PC-3 (cell line): ENCODE results near the gene RASL10A. TPM values are rescaled to one million over a fixed set of nuclear protein-coding genes. Genes with fewer than 3 reads are reported as not detected.

Source experiments
- ATAC-seq: fragments of 200-7000 bp; cut with Tn5 transposase; 2 replicates; pipeline ENCODE4 v1.9.1; 2020; ENCODE audit warnings: mild to moderate bottlenecking, moderate library complexity
- BruUV-seq: library from RNA; stranded (reverse); fragments of 400-500 nt; replicated peaks from 2 replicates; lab custom pipeline; 2021; lab: Mats Ljungman, UMichigan
- CTCF ChIA-PET: fragments of 300-600 bp; sonication (Branson Sonifier 250); formaldehyde crosslinking; loops from one replicate; lab custom pipeline; 2022; ENCODE audit warnings: antibody characterized with exemption; lab: Charles Lee
- POLR2A ChIA-PET: fragments of 300-600 bp; sonication (Branson Sonifier 250); formaldehyde crosslinking; loops from one replicate; lab custom pipeline; 2022; ENCODE audit warnings: antibody characterized with exemption; ENCODE audit not compliant: unreplicated experiment; lab: Charles Lee
- DNase-seq: peaks from one replicate; pipeline ENCODE4 v3.0.0-alpha.2; 2015
- H2AFZ ChIP-seq: fragments of 300-600 bp; sonication (generic); 2 replicates; pipeline ENCODE4 v1.6.0; 2016; ENCODE audit warnings: antibody characterized with exemption, low read length
- H3F3A ChIP-seq: fragments of 300-600 bp; sonication (generic); one replicate; pipeline ENCODE4 v1.6.0; 2017; ENCODE audit warnings: antibody characterized with exemption, low read length, control low read depth, mild to moderate bottlenecking; ENCODE audit not compliant: unreplicated experiment
- H3K27ac ChIP-seq: fragments of 300-600 bp; sonication (generic); 2 replicates; pipeline ENCODE4 v1.5.1; 2016; ENCODE audit warnings: mild to moderate bottlenecking, low read length
- H3K27me3 ChIP-seq: fragments of 300-600 bp; sonication (generic); 2 replicates; pipeline ENCODE4 v1.6.1; 2016; ENCODE audit warnings: low read length, mixed read lengths
- H3K36me3 ChIP-seq: fragments of 300-600 bp; sonication (generic); 2 replicates; pipeline ENCODE4 v1.6.1; 2016; ENCODE audit warnings: low read depth, mixed run types, low read length, mixed read lengths
- H3K4me1 ChIP-seq: fragments of 300-600 bp; sonication (generic); 2 replicates; pipeline ENCODE4 v1.5.1; 2016; ENCODE audit warnings: low read length; ENCODE audit not compliant: insufficient read depth
- H3K4me2 ChIP-seq: fragments of 300-600 bp; sonication (generic); 2 replicates; pipeline ENCODE4 v1.6.0; 2016; ENCODE audit warnings: low read length
- H3K4me3 ChIP-seq: fragments of 300-600 bp; sonication (generic); 2 replicates; pipeline ENCODE4 v1.5.1; 2016; ENCODE audit warnings: mild to moderate bottlenecking, low read length, mixed read lengths
- H3K79me2 ChIP-seq: fragments of 300-600 bp; sonication (generic); 2 replicates; pipeline ENCODE4 v1.6.1; 2017; ENCODE audit warnings: low read length, mixed read lengths
- H3K9ac ChIP-seq: fragments of 300-600 bp; sonication (generic); 2 replicates; pipeline ENCODE4 v1.6.0; 2016; ENCODE audit warnings: mild to moderate bottlenecking, low read length
- H3K9me2 ChIP-seq: fragments of 300-600 bp; sonication (generic); replicated peaks from 2 replicates; pipeline ENCODE4 v1.6.1; 2016; ENCODE audit warnings: mixed run types, low read length, mixed read lengths
- H3K9me3 ChIP-seq: fragments of 300-600 bp; sonication (generic); 2 replicates; pipeline ENCODE4 v1.6.1; 2016; ENCODE audit warnings: low read length, mixed read lengths
- H4K20me1 ChIP-seq: fragments of 300-600 bp; sonication (generic); 2 replicates; pipeline ENCODE4 v1.6.1; 2016; ENCODE audit warnings: low read length, mixed read lengths
- CTCF ChIP-seq: fragments of 300-600 bp; sonication (generic); conservative IDR thresholded peaks from 2 replicates; pipeline ENCODE4 v1.5.1; 2017; ENCODE audit warnings: antibody characterized with exemption, low read depth, mild to moderate bottlenecking, low read length
- EZH2 ChIP-seq: fragments of 300-600 bp; sonication (generic); IDR thresholded peaks from one replicate; pipeline ENCODE4 v1.6.1; 2017; ENCODE audit warnings: antibody characterized with exemption, mild to moderate bottlenecking, low read length; ENCODE audit not compliant: unreplicated experiment
- EZH2phosphoT487 ChIP-seq: fragments of 300-600 bp; sonication (generic); IDR thresholded peaks from 2 replicates; pipeline ENCODE4 v1.6.1; 2018; ENCODE audit warnings: mild to moderate bottlenecking, antibody characterized with exemption, low read length, borderline replicate concordance
- intact Hi-C: fragments of 100-400 bp; cut with micrococcal nuclease; formaldehyde crosslinking; loops from 2 replicates; pipeline ENCODE4 v1.9.0; 2023
- total RNA-seq: library from RNA; depleted of rRNA; stranded (reverse); fragments of >200 nt; gene quantifications from 2 replicates; pipeline ENCODE4 v1.2.3, GENCODE V29; 2014

The RASL10A gene
- total RNA-seq, 1 experiment from 2014 or later, result not detected

GRCh38 chr22:29319072-29319471 lies 3.6 kb upstream of the RASL10A start:
- Histone ChIP-seq H2AFZ (no peak overlapping the region), H3K27ac (no peak overlapping the region), H4K20me1 (no peaks in the 10 kb centered on the region), H3F3A (no peaks in the 10 kb centered on the region), H3K36me3 (no peaks in the 10 kb centered on the region), H3K9me3 (no peaks in the 10 kb centered on the region), H3K9me2 (no peaks in the 10 kb centered on the region), H3K79me2 (no peaks in the 10 kb centered on the region), H3K4me2 (no peak overlapping the region), H3K4me1 (0 out of 2 replicates have a peak, but pooled peaks cover 5% of the 10 kb centered on the region), H3K9ac (no peak overlapping the region), H3K27me3 (peaks cover 5% of the 10 kb centered on the region; the same call in 1 of the 2 replicates), H3K4me3 (no peak overlapping the region)
- no TSS peak for BruUV-seq
- TF ChIP-seq CTCF (no peak), EZH2 (no peak), EZH2phosphoT487 (no peak)
- no peak for DNase-seq
- intact Hi-C loops, result no loop called here
- ATAC-seq, result no peak
- POLR2A ChIA-PET, result no interaction called here
- CTCF ChIA-PET, result no interaction called here

GRCh38 chr22:29317827-29318454 lies 2.4 kb upstream of the RASL10A start:
- H3K4me2 ChIP-seq, result no peak overlapping the region
- no peak for DNase-seq
- H3F3A ChIP-seq, result no peaks in the 10 kb centered on the region
- CTCF ChIA-PET, result no interaction called here
- H3K27ac ChIP-seq, result no peak overlapping the region
- H3K9me2 ChIP-seq, result no peaks in the 10 kb centered on the region
- no peaks in the 10 kb centered on the region for H3K36me3 ChIP-seq
- peaks cover 5% of the 10 kb centered on the region; the same call in 1 of the 2 replicates for H3K27me3 ChIP-seq
- H3K9me3 ChIP-seq, result no peaks in the 10 kb centered on the region
- no peak overlapping the region for H3K9ac ChIP-seq
- H3K4me3 ChIP-seq, result no peak overlapping the region
- H3K4me1 ChIP-seq, result 0 out of 2 replicates have a peak, but pooled peaks cover 6% of the 10 kb centered on the region
- intact Hi-C loops, result no loop called here
- H2AFZ ChIP-seq, result no peak overlapping the region
- ATAC-seq, result no peak
- H3K79me2 ChIP-seq, result no peaks in the 10 kb centered on the region
- POLR2A ChIA-PET, result no interaction called here
- no peak for TF ChIP-seq CTCF
- no peak for TF ChIP-seq EZH2phosphoT487
- TF ChIP-seq EZH2, result no peak
- BruUV-seq, result no TSS peak
- no peaks in the 10 kb centered on the region for H4K20me1 ChIP-seq

- POLR2A ChIA-PET, result no interaction called here
Measured at GRCh38 chr22:29316141-29316828, 788 bp upstream of the RASL10A start.

More at GRCh38 chr22:29316141-29316828, 788 bp upstream of the RASL10A start:
- no peak for DNase-seq
- H3K36me3 ChIP-seq, result no peaks in the 10 kb centered on the region
- no peak for ATAC-seq
- no peaks in the 10 kb centered on the region for H3F3A ChIP-seq
- no peaks in the 10 kb centered on the region for H3K9me2 ChIP-seq
- H4K20me1 ChIP-seq, result no peaks in the 10 kb centered on the region
- H3K4me2 ChIP-seq, result no peak overlapping the region
- H2AFZ ChIP-seq, result no peak overlapping the region
- H3K9me3 ChIP-seq, result no peaks in the 10 kb centered on the region
- no peak overlapping the region for H3K27ac ChIP-seq
- H3K79me2 ChIP-seq, result no peaks in the 10 kb centered on the region
- intact Hi-C loops, result no loop called here
- peaks cover 8% of the 10 kb centered on the region for H3K4me1 ChIP-seq
- H3K9ac ChIP-seq, result no peak overlapping the region
- no peak for TF ChIP-seq EZH2
- no peak for TF ChIP-seq EZH2phosphoT487
- no peak for TF ChIP-seq CTCF
- no peak overlapping the region for H3K4me3 ChIP-seq
- H3K27me3 ChIP-seq, result peaks cover 5% of the 10 kb centered on the region; the same call in 1 of the 2 replicates
- CTCF ChIA-PET, result interaction anchor here (0.9 kb wide), 1 partner anchor 18 kb away, joined by 3 read pairs; no protein-coding TSS in a partner anchor
- no TSS peak for BruUV-seq
